GM12878 (cell line): ENCODE data around the gene MIAT. TPM values are rescaled to one million over a fixed set of nuclear protein-coding genes. Genes with fewer than 3 reads are reported as not detected.

Source experiments
- ATAC-seq: fragments of 200-7000 bp; cut with Tn5 transposase; 3 replicates; pipeline ENCODE4 v1.9.1; 2020; ENCODE audit warnings: mild to moderate bottlenecking, moderate library complexity
- BruUV-seq: library from RNA; stranded (reverse); fragments of 400-500 nt; replicated peaks from 2 replicates; lab custom pipeline; 2021; lab: Mats Ljungman, UMichigan
- CTCF ChIA-PET: fragments of 300-600 bp; sonication (Branson Sonifier 250); formaldehyde crosslinking; extraction: SDS; loops from one replicate; lab custom pipeline; 2021; ENCODE audit warnings: inconsistent platforms; lab: Yijun Ruan, JAX
- POLR2A ChIA-PET: fragments of 350-600 bp; formaldehyde crosslinking; extraction: SDS; loops from one replicate; lab custom pipeline; 2021; ENCODE audit warnings: inconsistent platforms; lab: Charles Lee
- RAD21 ChIA-PET: fragments of 300-600 bp; sonication (Branson Sonifier 250); formaldehyde crosslinking; loops from one replicate; lab custom pipeline; 2023; ENCODE audit warnings: antibody characterized with exemption; ENCODE audit not compliant: unreplicated experiment; lab: Charles Lee
- SMC1A ChIA-PET: fragments of 300-600 bp; sonication (Branson Sonifier 250); formaldehyde crosslinking; loops from one replicate; lab custom pipeline; 2023; ENCODE audit not compliant: unreplicated experiment, uncharacterized antibody; lab: Charles Lee
- DNase-seq: peaks from one replicate; pipeline ENCODE4 v3.0.0-alpha.2; 2011; ENCODE audit warnings: low read depth, low spot score
- FAIRE-seq: peaks from 3 replicates; lab custom pipeline; 2011; peaks lifted over from hg19 to GRCh38; lab: Jason Lieb, UNC
- H2AFZ ChIP-seq: 2 replicates; pipeline ENCODE4 v1.6.0; 2011; ENCODE audit warnings: low read depth, low read length, control low read depth; ENCODE audit not compliant: control insufficient read depth
- H3K27ac ChIP-seq: 2 replicates; pipeline ENCODE4 v1.5.1; 2011; ENCODE audit warnings: control low read depth; ENCODE audit not compliant: control insufficient read depth, insufficient read depth
- H3K27me3 ChIP-seq, 2 experiments: replicated peaks in 1 of 2; 2 replicates each; pipeline versions ENCODE4 v1.6.0 to v1.6.1; 2011; ENCODE audit warnings: low read length in 1 of 2; ENCODE audit not compliant: control insufficient read depth in 2 of 2, insufficient read depth in 2 of 2
- H3K36me3 ChIP-seq, 2 experiments: 2 replicates each; pipeline ENCODE4 v1.5.1; 2011; ENCODE audit warnings: low read length in 1 of 2; ENCODE audit not compliant: control insufficient read depth in 2 of 2, insufficient read depth in 2 of 2
- H3K4me1 ChIP-seq: 2 replicates; pipeline ENCODE4 v1.6.1; 2011; ENCODE audit warnings: mild to moderate bottlenecking, low read length, moderate library complexity, mixed read lengths; ENCODE audit not compliant: control insufficient read depth, insufficient read depth
- H3K4me2 ChIP-seq: 2 replicates; pipeline ENCODE4 v1.6.0; 2011; ENCODE audit warnings: control low read depth; ENCODE audit not compliant: control insufficient read depth, insufficient read depth
- H3K4me3 ChIP-seq: fragments of 200-600 bp; sonication (generic); 2 replicates; pipeline ENCODE4 v1.5.1; 2016
- H3K79me2 ChIP-seq: 2 replicates; pipeline ENCODE4 v1.6.0; 2011; ENCODE audit warnings: low read length; ENCODE audit not compliant: control insufficient read depth, insufficient read depth
- H3K9ac ChIP-seq: 2 replicates; pipeline ENCODE4 v1.8.0; 2011; ENCODE audit warnings: low read length, control low read depth, mixed read lengths; ENCODE audit not compliant: control insufficient read depth, insufficient read depth
- H3K9me3 ChIP-seq: replicated peaks from 3 replicates; pipeline ENCODE4 v1.5.1; 2011; ENCODE audit warnings: mild to moderate bottlenecking, low read length; ENCODE audit not compliant: control insufficient read depth, insufficient read depth
- H4K20me1 ChIP-seq: 2 replicates; pipeline ENCODE4 v1.6.0; 2011; ENCODE audit not compliant: control insufficient read depth, insufficient read depth
- DPF2 ChIP-seq: fragments of 450-650 bp; IDR thresholded peaks from 2 replicates; pipeline ENCODE4 v1.6.1; 2017; ENCODE audit warnings: mild to moderate bottlenecking
- FOXK2 ChIP-seq: fragments of 450-650 bp; IDR thresholded peaks from 2 replicates; pipeline ENCODE4 v1.6.1; 2017; ENCODE audit warnings: mild to moderate bottlenecking, moderate library complexity
- MTA3 ChIP-seq: IDR thresholded peaks from 2 replicates; pipeline ENCODE4 v1.6.1; 2012; ENCODE audit warnings: low read length, inconsistent platforms, borderline replicate concordance
- MYC ChIP-seq: IDR thresholded peaks from 2 replicates; pipeline ENCODE4 v1.6.1; 2011; ENCODE audit warnings: mild to moderate bottlenecking, low read length, moderate library complexity, inconsistent platforms; ENCODE audit not compliant: insufficient read depth, insufficient replicate concordance, insufficient read length, severe bottlenecking
- NFIC ChIP-seq: IDR thresholded peaks from 2 replicates; pipeline ENCODE4 v1.6.1; 2012; ENCODE audit warnings: low read depth, mild to moderate bottlenecking, inconsistent platforms, low read length, moderate library complexity
- POU2F2 ChIP-seq: IDR thresholded peaks from 3 replicates; pipeline ENCODE4 v1.6.1; 2011; ENCODE audit warnings: low read depth, mild to moderate bottlenecking, low read length, borderline replicate concordance
- RCOR1 ChIP-seq: conservative IDR thresholded peaks from 2 replicates; pipeline ENCODE4 v1.6.1; 2012; ENCODE audit warnings: low read depth, low read length, improper control_type of control experiment
- SMARCA5 ChIP-seq: fragments of 450-650 bp; IDR thresholded peaks from 2 replicates; pipeline ENCODE4 v1.6.1; 2017; ENCODE audit warnings: mild to moderate bottlenecking
- YY1 ChIP-seq: IDR thresholded peaks from 2 replicates; pipeline ENCODE4 v1.6.1; 2011; ENCODE audit warnings: low read depth, mild to moderate bottlenecking, low read length
- ZNF274 ChIP-seq: IDR thresholded peaks from one replicate; pipeline ENCODE4 v1.8.0; 2011; ENCODE audit not compliant: insufficient read length, insufficient read depth
- WGBS: methylation state at CpG from one replicate; pipeline ENCODE4 v1.1.6; 2016; ENCODE audit warnings: low lambda C conversion rate; ENCODE audit not compliant: insufficient replicate concordance, insufficient coverage; ENCODE audit errors: missing lambda C conversion rate; 5-methylcytosine and 5-hydroxymethylcytosine counted together
- in situ Hi-C: fragments of 300-500 bp; cut with MboI; formaldehyde crosslinking; loops from 9 replicates; pipeline ENCODE4 v1.14.3; 2018; ENCODE audit warnings: mixed read lengths
- intact Hi-C: fragments of 100-400 bp; cut with micrococcal nuclease; formaldehyde crosslinking; loops from one replicate; pipeline ENCODE4 v1.14.2; 2022; ENCODE audit not compliant: unreplicated experiment
- polyA plus RNA-seq, 11 experiments: library from polyadenylated mRNA; depleted of rRNA in 4 of 11; unstranded in 6 of 11; stranded (reverse) in 5 of 11; fragments of >200 nt; fragmentation: Nextera tagmentation in 4 of 11; fragmentation: Illumina TruSeq in 1 of 11; extraction: Ambion mirVana in 4 of 11; extraction: Trizol in 1 of 11; gene quantifications; 1 replicate in 1 of 11; 2 replicates in 10 of 11; pipeline versions ENCODE4 v1.2.1 to v1.2.3, GENCODE V29; 2011 to 2016; ENCODE audit warnings: inconsistent platforms in 2 of 11, missing spikeins in 2 of 11, low read depth in 1 of 11
- total RNA-seq, 4 experiments: library from RNA; depleted of rRNA in 3 of 4; stranded (reverse); fragments of >200 nt in 3 of 4; fragmentation: Illumina TruSeq in 1 of 4; extraction: Trizol in 1 of 4; gene quantifications; 2 replicates each; pipeline versions ENCODE4 v1.2.1 to v1.2.3, GENCODE V29; 2013 to 2021
- TF ChIP-seq, protein P1 (sequence below): IDR thresholded peaks from 2 replicates; pipeline ENCODE4 v1.6.1; 2012; ENCODE audit warnings: low read depth, low read length, improper control_type of control experiment
- TF ChIP-seq, protein P2 (sequence below): fragments of 450-650 bp; IDR thresholded peaks from 2 replicates; pipeline ENCODE4 v1.6.1; 2016; ENCODE audit warnings: mild to moderate bottlenecking
- TF ChIP-seq, protein P3 (sequence below): fragments of 450-650 bp; IDR thresholded peaks from 2 replicates; pipeline ENCODE4 v1.6.1; 2018; ENCODE audit warnings: mild to moderate bottlenecking, low read depth, moderate library complexity; ENCODE audit not compliant: partially characterized antibody

The MIAT gene
- total and polyA plus RNA-seq, 10 of the 15 experiments (the other 5 are each of a cell fraction or from before 2014, with no cell fraction given): 0.39 to 13.7 (median 4.6) TPM

DNA sequence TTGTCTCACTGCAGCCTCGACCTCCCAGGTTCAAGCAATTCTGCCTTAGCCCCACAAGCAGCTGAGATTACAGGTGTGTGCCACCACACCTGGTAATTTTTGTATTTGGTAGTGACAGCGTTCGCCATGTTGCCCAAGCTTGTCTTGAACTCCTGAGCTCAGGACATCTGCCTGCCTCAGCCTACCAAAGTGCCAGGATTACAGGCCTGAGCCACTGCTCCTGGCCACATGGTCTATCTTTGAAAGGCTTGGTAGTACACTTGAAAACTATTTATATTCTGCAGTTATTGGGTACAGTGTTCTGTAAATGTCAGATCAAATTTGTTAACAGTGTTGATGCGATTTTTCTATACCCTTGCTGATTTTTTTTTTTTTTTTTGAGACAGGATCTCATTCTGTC, 26.1 kb upstream of the MIAT start:
- no peaks in the 10 kb centered on the region for H4K20me1 ChIP-seq
- no peak overlapping the region for H3K9ac ChIP-seq
- no peaks in the 10 kb centered on the region for H3K27me3 ChIP-seq
- no peaks in the 10 kb centered on the region for H3K36me3 ChIP-seq
- in situ Hi-C loops: no loop called here
- peaks cover 1% of the 10 kb centered on the region; the same call in 1 of the 3 replicates for H3K9me3 ChIP-seq
- H3K4me1 ChIP-seq: no peaks in the 10 kb centered on the region
- ChIA-PET POLR2A (no interaction called here), CTCF (interaction anchor here (1.1 kb wide), 2 partner anchors 11 to 16 kb away, joined by 3 to 4 read pairs; no protein-coding TSS in a partner anchor)
- 68% methylated on average over 4 of the region's 4 CpGs for WGBS
- no TSS peak for BruUV-seq
- no peak overlapping the region for H2AFZ ChIP-seq
- no peaks in the 10 kb centered on the region for H3K79me2 ChIP-seq
- TF ChIP-seq, protein P1, sequence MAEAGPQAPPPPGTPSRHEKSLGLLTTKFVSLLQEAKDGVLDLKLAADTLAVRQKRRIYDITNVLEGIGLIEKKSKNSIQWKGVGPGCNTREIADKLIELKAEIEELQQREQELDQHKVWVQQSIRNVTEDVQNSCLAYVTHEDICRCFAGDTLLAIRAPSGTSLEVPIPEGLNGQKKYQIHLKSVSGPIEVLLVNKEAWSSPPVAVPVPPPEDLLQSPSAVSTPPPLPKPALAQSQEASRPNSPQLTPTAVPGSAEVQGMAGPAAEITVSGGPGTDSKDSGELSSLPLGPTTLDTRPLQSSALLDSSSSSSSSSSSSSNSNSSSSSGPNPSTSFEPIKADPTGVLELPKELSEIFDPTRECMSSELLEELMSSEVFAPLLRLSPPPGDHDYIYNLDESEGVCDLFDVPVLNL: no peak
- TF ChIP-seq YY1: no peak
- TF ChIP-seq, protein P2, sequence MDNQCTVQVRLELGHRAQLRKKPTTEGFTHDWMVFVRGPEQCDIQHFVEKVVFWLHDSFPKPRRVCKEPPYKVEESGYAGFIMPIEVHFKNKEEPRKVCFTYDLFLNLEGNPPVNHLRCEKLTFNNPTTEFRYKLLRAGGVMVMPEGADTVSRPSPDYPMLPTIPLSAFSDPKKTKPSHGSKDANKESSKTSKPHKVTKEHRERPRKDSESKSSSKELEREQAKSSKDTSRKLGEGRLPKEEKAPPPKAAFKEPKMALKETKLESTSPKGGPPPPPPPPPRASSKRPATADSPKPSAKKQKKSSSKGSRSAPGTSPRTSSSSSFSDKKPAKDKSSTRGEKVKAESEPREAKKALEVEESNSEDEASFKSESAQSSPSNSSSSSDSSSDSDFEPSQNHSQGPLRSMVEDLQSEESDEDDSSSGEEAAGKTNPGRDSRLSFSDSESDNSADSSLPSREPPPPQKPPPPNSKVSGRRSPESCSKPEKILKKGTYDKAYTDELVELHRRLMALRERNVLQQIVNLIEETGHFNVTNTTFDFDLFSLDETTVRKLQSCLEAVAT: no peak
- no peak for TF ChIP-seq FOXK2
- no peak for TF ChIP-seq MYC
- no peak for TF ChIP-seq RCOR1
- no peak for TF ChIP-seq NFIC
- TF ChIP-seq DPF2: no peak
- TF ChIP-seq, protein P3, sequence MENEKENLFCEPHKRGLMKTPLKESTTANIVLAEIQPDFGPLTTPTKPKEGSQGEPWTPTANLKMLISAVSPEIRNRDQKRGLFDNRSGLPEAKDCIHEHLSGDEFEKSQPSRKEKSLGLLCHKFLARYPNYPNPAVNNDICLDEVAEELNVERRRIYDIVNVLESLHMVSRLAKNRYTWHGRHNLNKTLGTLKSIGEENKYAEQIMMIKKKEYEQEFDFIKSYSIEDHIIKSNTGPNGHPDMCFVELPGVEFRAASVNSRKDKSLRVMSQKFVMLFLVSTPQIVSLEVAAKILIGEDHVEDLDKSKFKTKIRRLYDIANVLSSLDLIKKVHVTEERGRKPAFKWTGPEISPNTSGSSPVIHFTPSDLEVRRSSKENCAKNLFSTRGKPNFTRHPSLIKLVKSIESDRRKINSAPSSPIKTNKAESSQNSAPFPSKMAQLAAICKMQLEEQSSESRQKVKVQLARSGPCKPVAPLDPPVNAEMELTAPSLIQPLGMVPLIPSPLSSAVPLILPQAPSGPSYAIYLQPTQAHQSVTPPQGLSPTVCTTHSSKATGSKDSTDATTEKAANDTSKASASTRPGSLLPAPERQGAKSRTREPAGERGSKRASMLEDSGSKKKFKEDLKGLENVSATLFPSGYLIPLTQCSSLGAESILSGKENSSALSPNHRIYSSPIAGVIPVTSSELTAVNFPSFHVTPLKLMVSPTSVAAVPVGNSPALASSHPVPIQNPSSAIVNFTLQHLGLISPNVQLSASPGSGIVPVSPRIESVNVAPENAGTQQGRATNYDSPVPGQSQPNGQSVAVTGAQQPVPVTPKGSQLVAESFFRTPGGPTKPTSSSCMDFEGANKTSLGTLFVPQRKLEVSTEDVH: no peak
- no peak for TF ChIP-seq SMARCA5
- TF ChIP-seq POU2F2: no peak
- TF ChIP-seq ZNF274: no peak
- no peak for TF ChIP-seq MTA3
- TF ChIP-seq, all 136 proteins: peak for 0
- FAIRE-seq (no peak), DNase-seq (no peak), ATAC-seq (no peak)
- no peak overlapping the region for H3K4me3 ChIP-seq
- intact Hi-C loops: no loop called here
- no peak overlapping the region for H3K27ac ChIP-seq
- no peak overlapping the region for H3K4me2 ChIP-seq
- RAD21 ChIA-PET: no interaction called here
- SMC1A ChIA-PET: no interaction called here
